Measurements from ENCODE around the gene GARIN5A. TPM values are rescaled to one million over a fixed set of nuclear protein-coding genes. Genes with fewer than 3 reads are reported as not detected.

Gene GARIN5A
- total RNA-seq, 4 donors from 2014 or later: 0.55 to 4.2 (median 0.79) TPM; not detected in 1

- DNase-seq: no peak
- no peak for TF ChIP-seq POLR2AphosphoS5 (IDR thresholded peaks at IDR 0.05)
- TF ChIP-seq POLR2A (IDR thresholded peaks at IDR 0.05): no peak
- no peak for TF ChIP-seq CTCF (IDR thresholded peaks at IDR 0.05)
- TF ChIP-seq EP300 (IDR thresholded peaks at IDR 0.05; ENCODE audit: low read depth): no peak
- no peaks in the 10 kb centered on the region for H3K27me3 ChIP-seq
- in situ Hi-C loops (cut with MboI; ENCODE audit: low pct_ligation_motif_present in 1 of 4, low pct_unique_long_range_greater_than_20kb in 1 of 4, low sequenced_read_pairs in 3 of 4) (no loop called here), intact Hi-C loops (cut with DNase I; ENCODE audit: low total_unique reads) (loop anchor here (5.0 kb wide), 1 partner anchor 1933 kb away; no protein-coding TSS in a partner anchor)
- 99% methylated on average over 15 of the region's 16 CpGs; no CpG with 5 or more reads in 1 of the 2 donors for WGBS, 2 donors (ENCODE audit: low coverage in 1 of 2)
- no peak overlapping the region for H3K4me3 ChIP-seq
- H3K4me1 ChIP-seq: peaks cover 6 to 16% (median 10%) of the 10 kb centered on the region in 4 donors
- H3K36me3 ChIP-seq: peaks cover 0 to 37% (median 15%) of the 10 kb centered on the region in 4 donors
- H3K27ac ChIP-seq: no peak overlapping the region
- no peaks in the 10 kb centered on the region for H3K9me3 ChIP-seq
Observed at GRCh38 chr19:50479761-50480251, 3.2 kb upstream of the GARIN5A start.

- DNase-seq: no peak
- Histone ChIP-seq H3K27ac (no peak overlapping the region), H3K4me3 (no peak overlapping the region), H3K36me3 (peaks cover 0 to 37% (median 15%) of the 10 kb centered on the region in 4 donors), H3K4me1 (peaks cover 6 to 16% (median 10%) of the 10 kb centered on the region in 4 donors), H3K9me3 (no peaks in the 10 kb centered on the region), H3K27me3 (no peaks in the 10 kb centered on the region)
- no peak for TF ChIP-seq EP300 (IDR thresholded peaks at IDR 0.05; ENCODE audit: low read depth)
- TF ChIP-seq CTCF (IDR thresholded peaks at IDR 0.05): peak in 2 of 5 experiments; percentile 11 to 20
- in situ Hi-C loops (cut with MboI; ENCODE audit: low pct_ligation_motif_present in 1 of 4, low pct_unique_long_range_greater_than_20kb in 1 of 4, low sequenced_read_pairs in 3 of 4) (no loop called here), intact Hi-C loops (cut with DNase I; ENCODE audit: low total_unique reads) (loop anchor here (5.0 kb wide), 1 partner anchor 1932 kb away; no protein-coding TSS in a partner anchor)
- WGBS, 2 donors (ENCODE audit: low coverage in 1 of 2): 88 to 100% methylated on average over 2 to 19 of the region's 19 CpGs
Observed at GRCh38 chr19:50478901-50479715, 2.5 kb upstream of the GARIN5A start.

GRCh38 chr19:50477751-50478515, 1.3 kb upstream of the GARIN5A start:
- Histone ChIP-seq H3K36me3 (peaks cover 0 to 37% (median 13%) of the 10 kb centered on the region in 4 donors), H3K4me3 (no peak overlapping the region)
- intact Hi-C loops (cut with DNase I; ENCODE audit: low total_unique reads): loop anchor here (5.0 kb wide), 1 partner anchor 1931 kb away; no protein-coding TSS in a partner anchor

More at GRCh38 chr19:50477751-50478515, 1.3 kb upstream of the GARIN5A start:
- Histone ChIP-seq H3K27ac (no peak overlapping the region), H3K27me3 (no peaks in the 10 kb centered on the region), H3K4me1 (peaks cover 6 to 16% (median 10%) of the 10 kb centered on the region in 4 donors), H3K9me3 (no peaks in the 10 kb centered on the region)
- in situ Hi-C loops (cut with MboI; ENCODE audit: low pct_ligation_motif_present in 1 of 4, low pct_unique_long_range_greater_than_20kb in 1 of 4, low sequenced_read_pairs in 3 of 4): no loop called here
- WGBS, 2 donors (ENCODE audit: low coverage in 1 of 2): 90 to 92% methylated on average over 2 to 16 of the region's 17 CpGs
- TF ChIP-seq CTCF (IDR thresholded peaks at IDR 0.05): no peak
- TF ChIP-seq POLR2A (IDR thresholded peaks at IDR 0.05): no peak
- TF ChIP-seq POLR2AphosphoS5 (IDR thresholded peaks at IDR 0.05): no peak
- TF ChIP-seq EP300 (IDR thresholded peaks at IDR 0.05; ENCODE audit: low read depth): no peak
- no peak for DNase-seq
